Measurements from ENCODE around the gene FIGNL2. TPM values are rescaled to one million over a fixed set of nuclear protein-coding genes. Genes with fewer than 3 reads are reported as not detected.
A peak's percentile ranks its signal among the peaks of the same experiment; 100 is the strongest.

The FIGNL2 gene
- total and polyA plus RNA-seq, 9 of the 15 experiments (the other 6 are each of a cell fraction or from before 2014, with no cell fraction given), result 0.01 TPM; not detected in 8

DNA sequence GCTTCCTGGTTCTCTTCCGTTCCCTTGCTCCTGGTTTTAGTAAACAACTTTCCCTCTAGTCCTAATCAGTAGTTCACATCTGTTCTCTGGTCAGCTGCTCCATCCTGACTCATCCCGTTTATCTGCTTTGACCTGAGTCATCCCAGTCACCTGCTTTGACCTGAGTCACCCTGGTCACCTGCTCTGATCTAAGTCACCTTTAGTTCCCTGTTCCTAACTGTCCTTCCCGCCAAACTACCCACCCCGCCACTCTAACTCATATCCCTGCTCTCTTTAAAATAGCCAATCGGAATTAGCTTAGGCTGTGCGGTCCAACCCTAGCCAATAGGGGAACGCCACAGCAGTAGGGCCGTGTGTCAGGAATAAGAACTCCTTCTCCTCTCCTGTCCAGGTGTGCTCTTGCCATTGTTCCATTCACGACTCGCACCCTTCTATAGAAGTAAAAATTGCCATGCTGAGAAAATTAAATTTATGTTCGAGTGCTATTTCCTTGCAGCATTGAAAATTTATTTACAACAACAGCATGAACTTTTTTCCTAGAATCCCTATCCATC is 36.2 kb upstream of the FIGNL2 start (continued):
- TF ChIP-seq, protein P1, sequence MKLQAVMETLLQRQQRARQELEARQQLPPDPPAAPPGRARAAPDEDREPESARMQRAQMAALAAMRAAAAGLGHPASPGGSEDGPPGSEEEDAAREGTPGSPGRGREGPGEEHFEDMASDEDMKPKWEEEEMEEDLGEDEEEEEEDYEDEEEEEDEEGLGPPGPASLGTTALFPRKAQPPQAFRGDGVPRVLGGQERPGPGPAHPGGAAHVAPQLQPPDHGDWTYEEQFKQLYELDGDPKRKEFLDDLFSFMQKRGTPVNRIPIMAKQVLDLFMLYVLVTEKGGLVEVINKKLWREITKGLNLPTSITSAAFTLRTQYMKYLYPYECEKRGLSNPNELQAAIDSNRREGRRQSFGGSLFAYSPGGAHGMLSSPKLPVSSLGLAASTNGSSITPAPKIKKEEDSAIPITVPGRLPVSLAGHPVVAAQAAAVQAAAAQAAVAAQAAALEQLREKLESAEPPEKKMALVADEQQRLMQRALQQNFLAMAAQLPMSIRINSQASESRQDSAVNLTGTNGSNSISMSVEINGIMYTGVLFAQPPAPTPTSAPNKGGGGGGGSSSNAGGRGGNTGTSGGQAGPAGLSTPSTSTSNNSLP (IDR thresholded peaks at IDR 0.05; ENCODE audit: borderline replicate concordance, low read depth, low read length), result peak; percentile 58; the same call in 1 of the 2 replicates
- TF ChIP-seq FOXK1 (CRISPR knock-in tag; IDR thresholded peaks at IDR 0.05; ENCODE audit: borderline replicate concordance), result no peak
- TF ChIP-seq NR3C1 (CRISPR knock-in tag; IDR thresholded peaks at IDR 0.05), result no peak
- 0 out of 2 replicates have a peak, but pooled peaks have one; percentile 39 for TF ChIP-seq GABPB1 (CRISPR knock-in tag; IDR thresholded peaks at IDR 0.05)
- TF ChIP-seq ARNT (IDR thresholded peaks at IDR 0.05), result peak; percentile 61 to 91; a peak in 3 of 4 replicates
- no peak for TF ChIP-seq PHB (CRISPR knock-in tag; IDR thresholded peaks at IDR 0.05)
- TF ChIP-seq ZBED1 (IDR thresholded peaks at IDR 0.05), result no peak
- TF ChIP-seq SUPT5H (IDR thresholded peaks at IDR 0.05), result no peak
- TF ChIP-seq, protein P2, sequence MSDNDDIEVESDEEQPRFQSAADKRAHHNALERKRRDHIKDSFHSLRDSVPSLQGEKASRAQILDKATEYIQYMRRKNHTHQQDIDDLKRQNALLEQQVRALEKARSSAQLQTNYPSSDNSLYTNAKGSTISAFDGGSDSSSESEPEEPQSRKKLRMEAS (CRISPR knock-in tag; IDR thresholded peaks at IDR 0.05), result peak; percentile 46; the same call in 1 of the 2 replicates
- TF ChIP-seq, protein P3, sequence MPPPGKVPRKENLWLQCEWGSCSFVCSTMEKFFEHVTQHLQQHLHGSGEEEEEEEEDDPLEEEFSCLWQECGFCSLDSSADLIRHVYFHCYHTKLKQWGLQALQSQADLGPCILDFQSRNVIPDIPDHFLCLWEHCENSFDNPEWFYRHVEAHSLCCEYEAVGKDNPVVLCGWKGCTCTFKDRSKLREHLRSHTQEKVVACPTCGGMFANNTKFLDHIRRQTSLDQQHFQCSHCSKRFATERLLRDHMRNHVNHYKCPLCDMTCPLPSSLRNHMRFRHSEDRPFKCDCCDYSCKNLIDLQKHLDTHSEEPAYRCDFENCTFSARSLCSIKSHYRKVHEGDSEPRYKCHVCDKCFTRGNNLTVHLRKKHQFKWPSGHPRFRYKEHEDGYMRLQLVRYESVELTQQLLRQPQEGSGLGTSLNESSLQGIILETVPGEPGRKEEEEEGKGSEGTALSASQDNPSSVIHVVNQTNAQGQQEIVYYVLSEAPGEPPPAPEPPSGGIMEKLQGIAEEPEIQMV (tag; conservative IDR thresholded peaks at IDR 0.05; ENCODE audit: low read depth), result peak; percentile 9; the same call in 1 of the 2 replicates
- TF ChIP-seq, protein P4, sequence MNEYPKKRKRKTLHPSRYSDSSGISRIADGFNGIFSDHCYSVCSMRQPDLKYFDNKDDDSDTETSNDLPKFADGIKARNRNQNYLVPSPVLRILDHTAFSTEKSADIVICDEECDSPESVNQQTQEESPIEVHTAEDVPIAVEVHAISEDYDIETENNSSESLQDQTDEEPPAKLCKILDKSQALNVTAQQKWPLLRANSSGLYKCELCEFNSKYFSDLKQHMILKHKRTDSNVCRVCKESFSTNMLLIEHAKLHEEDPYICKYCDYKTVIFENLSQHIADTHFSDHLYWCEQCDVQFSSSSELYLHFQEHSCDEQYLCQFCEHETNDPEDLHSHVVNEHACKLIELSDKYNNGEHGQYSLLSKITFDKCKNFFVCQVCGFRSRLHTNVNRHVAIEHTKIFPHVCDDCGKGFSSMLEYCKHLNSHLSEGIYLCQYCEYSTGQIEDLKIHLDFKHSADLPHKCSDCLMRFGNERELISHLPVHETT (CRISPR knock-in tag; conservative IDR thresholded peaks at IDR 0.05 in 1 of 2, IDR thresholded peaks at IDR 0.05 in 1 of 2), result peak in 1 of 2 experiments; percentile 47; a peak in 2 of 4 replicates
- no peak; the same call in 1 of the 2 replicates for TF ChIP-seq ZNF75A (CRISPR knock-in tag; IDR thresholded peaks at IDR 0.05)
- TF ChIP-seq L3MBTL2 (IDR thresholded peaks at IDR 0.05), result peak; percentile 93
- no peak for TF ChIP-seq RFX7 (CRISPR knock-in tag; IDR thresholded peaks at IDR 0.05)
- TF ChIP-seq NR2C1 (IDR thresholded peaks at IDR 0.05), result peak; percentile 76
- TF ChIP-seq NR2C1 (tag; IDR thresholded peaks at IDR 0.05), result peak; percentile 83
- TF ChIP-seq ARHGAP35 (IDR thresholded peaks at IDR 0.05; ENCODE audit: partially characterized antibody), result no peak
- TF ChIP-seq SMARCC2 (IDR thresholded peaks at IDR 0.05; ENCODE audit: low read depth), result peak; percentile 97
- peak; percentile 54; the same call in 1 of the 2 replicates for TF ChIP-seq STAT5A (IDR thresholded peaks at IDR 0.05; ENCODE audit: borderline replicate concordance, low read length)
- TF ChIP-seq FIP1L1 (IDR thresholded peaks at IDR 0.05; ENCODE audit: low read depth, low read length, poor library complexity, severe bottlenecking), result no peak
- TF ChIP-seq FOXA3 (CRISPR knock-in tag; conservative IDR thresholded peaks at IDR 0.05 in 1 of 2, IDR thresholded peaks at IDR 0.05 in 1 of 2), result peak in 1 of 2 experiments; percentile 36; a peak in 1 of 4 replicates
- peak; percentile 97 for TF ChIP-seq NFE2 (IDR thresholded peaks at IDR 0.05; ENCODE audit: low read depth)
- TF ChIP-seq MEIS2 (IDR thresholded peaks at IDR 0.05; ENCODE audit: partially characterized antibody), result no peak
- no peak; the same call in 1 of the 2 replicates for TF ChIP-seq TCFL5 (CRISPR knock-in tag; conservative IDR thresholded peaks at IDR 0.05)
- no peak for TF ChIP-seq ZBTB7A (IDR thresholded peaks at IDR 0.05; ENCODE audit: borderline replicate concordance, control insufficient read depth, low read depth, low read length)
- peak; percentile 77; the same call in 1 of the 2 replicates for TF ChIP-seq HDAC8 (tag; IDR thresholded peaks at IDR 0.05)

Measured in K562 (cell line).